ENCODE results near the gene SOCS3. TPM values are rescaled to one million over a fixed set of nuclear protein-coding genes. Genes with fewer than 3 reads are reported as not detected.
"Not testable (repeated sequence)": the region's sequence is repeated elsewhere in the genome, so short reads cannot be mapped to it uniquely, and the experiment has no call there.

SOCS3 gene
- total RNA-seq, 1 donor = 70.0 TPM

DNA sequence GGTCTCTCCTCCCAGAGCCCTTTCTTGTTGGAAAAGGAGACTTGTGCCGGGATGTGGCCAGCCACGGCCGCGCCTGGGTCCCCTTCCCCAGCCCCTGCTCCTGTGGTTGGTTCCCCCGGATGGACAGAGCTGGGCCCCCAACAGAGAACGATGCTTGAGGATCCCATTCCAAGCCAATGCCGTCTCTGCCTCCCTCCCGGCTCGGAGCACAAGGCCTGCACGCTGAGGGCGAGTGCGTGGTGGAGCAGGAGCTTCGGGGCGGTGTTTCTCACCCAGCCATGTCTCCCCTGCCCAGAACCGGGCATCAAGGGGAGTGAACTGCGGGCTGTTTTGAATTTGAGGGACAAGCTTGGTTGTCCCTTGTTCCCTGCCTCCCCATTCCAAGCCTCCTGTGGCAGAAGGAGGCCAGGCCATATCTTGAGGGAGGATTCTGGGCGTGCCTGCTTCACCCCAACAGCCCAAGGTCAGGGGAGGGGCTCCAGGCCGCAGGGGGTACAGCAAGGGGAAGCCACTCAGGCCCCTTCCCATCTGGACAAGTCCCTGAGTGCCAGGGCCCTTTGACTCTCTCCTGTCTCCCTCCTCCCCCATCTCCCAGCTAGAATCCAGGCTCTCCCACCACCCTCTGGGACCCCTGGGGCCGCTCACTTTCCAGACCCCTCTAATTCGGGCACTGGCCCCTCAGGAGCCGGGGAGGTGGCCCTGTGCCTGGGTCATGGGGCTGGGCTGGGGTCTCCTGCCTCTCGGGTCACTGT, 43.6 kb downstream of the SOCS3 start:
- peak overlapping the region; percentile 23 for H3K4me3 ChIP-seq (ENCODE audit: low read depth, low read length)
- DNase-seq (ENCODE audit: low read depth) = no peak
- TF ChIP-seq, protein P1, sequence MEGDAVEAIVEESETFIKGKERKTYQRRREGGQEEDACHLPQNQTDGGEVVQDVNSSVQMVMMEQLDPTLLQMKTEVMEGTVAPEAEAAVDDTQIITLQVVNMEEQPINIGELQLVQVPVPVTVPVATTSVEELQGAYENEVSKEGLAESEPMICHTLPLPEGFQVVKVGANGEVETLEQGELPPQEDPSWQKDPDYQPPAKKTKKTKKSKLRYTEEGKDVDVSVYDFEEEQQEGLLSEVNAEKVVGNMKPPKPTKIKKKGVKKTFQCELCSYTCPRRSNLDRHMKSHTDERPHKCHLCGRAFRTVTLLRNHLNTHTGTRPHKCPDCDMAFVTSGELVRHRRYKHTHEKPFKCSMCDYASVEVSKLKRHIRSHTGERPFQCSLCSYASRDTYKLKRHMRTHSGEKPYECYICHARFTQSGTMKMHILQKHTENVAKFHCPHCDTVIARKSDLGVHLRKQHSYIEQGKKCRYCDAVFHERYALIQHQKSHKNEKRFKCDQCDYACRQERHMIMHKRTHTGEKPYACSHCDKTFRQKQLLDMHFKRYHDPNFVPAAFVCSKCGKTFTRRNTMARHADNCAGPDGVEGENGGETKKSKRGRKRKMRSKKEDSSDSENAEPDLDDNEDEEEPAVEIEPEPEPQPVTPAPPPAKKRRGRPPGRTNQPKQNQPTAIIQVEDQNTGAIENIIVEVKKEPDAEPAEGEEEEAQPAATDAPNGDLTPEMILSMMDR (IDR thresholded peaks at IDR 0.05; ENCODE audit: insufficient read depth, low read depth, low read length) = no peak

DNA sequence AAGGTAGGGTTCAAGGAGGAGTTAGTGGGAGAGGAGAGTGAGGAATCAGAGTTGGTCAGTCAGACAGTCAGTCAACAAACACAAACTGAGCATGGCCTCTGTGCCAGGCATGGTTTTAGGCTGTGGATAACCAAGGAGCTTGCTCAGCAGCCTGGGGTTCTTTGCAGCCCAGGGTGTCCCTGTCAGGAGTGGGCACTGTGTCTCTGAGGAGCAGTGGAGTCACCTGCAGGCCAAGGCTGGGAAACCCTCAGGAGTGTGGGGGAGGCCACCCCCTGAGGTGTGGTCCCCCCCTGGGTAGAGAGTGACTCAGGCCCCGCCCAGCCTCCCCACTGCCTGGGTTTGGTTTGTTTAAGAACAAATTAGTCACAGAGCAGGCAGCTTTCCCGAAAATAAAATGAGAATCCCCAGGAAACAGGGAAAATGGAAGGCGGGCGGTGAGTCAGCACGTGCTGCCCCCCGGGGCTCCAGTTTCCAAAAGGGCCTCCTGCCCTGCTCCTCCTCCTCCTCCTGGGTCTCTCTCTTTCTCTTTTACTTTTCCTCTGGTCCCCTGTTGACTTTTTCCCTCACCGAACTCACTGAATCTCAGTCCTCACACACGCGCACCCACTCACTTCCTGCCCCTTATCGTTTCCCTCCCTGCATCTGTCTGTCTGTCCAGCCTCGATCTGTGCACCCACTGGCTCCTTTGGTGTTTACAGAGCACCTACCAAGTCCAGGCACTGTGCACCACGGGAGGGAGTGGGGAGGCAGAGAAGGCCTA, 44.3 kb downstream of the SOCS3 start:
- DNase-seq (ENCODE audit: low read depth) = peak; percentile 90
- TF ChIP-seq, protein P1 (IDR thresholded peaks at IDR 0.05; ENCODE audit: insufficient read depth, low read depth, low read length) = no peak
- peak overlapping the region; percentile 23 for H3K4me3 ChIP-seq (ENCODE audit: low read depth, low read length)

DNA sequence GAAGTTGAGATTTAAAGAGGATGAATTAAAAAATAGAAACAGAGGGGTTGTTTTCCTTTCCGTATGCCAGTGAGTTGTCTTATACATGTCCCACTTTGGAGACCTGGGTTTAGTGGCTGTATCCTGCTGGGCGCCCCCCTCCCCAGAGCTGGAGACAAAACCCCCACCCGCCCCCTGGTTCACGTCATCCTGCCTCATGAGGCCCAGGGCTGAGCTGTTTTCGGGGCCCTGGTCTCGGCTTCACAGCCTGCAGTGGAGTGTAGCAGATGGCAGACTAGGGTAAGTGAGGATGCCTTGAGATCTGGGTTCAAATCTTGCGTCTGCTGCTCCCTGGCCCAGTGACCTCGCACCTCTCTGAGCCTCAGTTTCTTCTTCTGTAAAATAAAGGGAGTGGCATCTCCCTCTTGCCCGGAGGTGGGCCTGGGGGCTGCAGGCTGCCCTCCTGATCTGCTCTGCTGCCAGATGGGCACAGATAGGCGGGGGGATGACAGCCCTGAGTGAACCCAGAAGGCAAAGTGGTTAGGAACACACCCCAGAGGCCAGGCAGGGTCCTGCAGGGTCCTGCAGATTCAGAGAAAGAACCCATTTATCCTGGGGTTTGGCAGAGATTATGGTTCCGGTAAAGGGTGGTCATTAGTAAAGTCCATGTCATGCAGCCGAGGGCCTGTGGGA, 45.1 kb downstream of the SOCS3 start:
- no peak overlapping the region for H3K4me3 ChIP-seq (ENCODE audit: low read depth, low read length)
- no peak for DNase-seq (ENCODE audit: low read depth)
- TF ChIP-seq, protein P1 (IDR thresholded peaks at IDR 0.05; ENCODE audit: insufficient read depth, low read depth, low read length) = peak; percentile 7

DNA sequence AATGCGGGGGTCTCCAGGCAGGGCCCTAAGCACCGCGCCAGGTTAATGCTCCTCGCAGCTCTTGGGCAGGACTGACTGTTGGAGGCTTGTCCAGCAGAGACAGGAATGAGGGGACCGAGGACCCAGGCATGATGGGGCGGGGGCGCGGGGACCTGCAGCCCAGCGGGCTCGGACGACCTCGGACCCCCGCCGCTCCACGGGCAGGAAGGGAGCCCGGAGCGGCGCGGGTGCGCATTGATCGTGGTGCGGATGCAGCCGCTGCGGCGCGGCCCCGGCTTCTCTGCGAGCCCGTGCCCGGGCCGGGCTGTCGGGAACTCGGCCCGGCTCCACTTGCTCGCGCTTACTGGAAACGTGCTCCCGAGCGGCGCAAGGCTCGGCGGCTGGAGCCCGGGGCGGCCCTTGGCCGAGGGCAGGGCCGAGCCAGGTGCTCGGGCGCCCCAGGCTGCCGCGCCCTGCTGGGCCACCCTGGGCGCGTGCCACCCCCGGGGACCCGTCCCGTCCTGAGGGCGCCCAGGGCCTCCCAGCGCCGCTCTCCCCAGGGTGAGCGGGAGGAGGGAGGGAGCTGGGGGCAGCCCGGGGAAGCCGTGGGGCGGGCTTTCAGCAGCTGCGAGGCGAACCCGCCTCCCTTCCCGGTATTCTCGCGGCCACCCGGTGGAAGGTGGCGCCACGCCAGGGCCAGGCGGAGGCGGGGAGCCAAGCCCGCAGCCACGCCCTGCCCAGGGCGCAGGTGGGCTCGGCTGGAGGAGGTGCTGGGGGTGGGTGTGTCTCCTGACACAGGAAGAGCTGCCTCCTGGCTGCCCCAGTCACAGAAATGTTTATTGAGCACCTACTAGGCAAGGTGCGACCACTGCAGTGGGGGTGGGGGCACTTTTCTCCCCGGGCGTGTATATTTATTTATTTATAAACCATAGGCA, 45.9 kb downstream of the SOCS3 start:
- TF ChIP-seq, protein P1 (IDR thresholded peaks at IDR 0.05; ENCODE audit: insufficient read depth, low read depth, low read length) = no peak
- H3K4me3 ChIP-seq (ENCODE audit: low read depth, low read length) = peak overlapping the region; percentile 35
- DNase-seq (ENCODE audit: low read depth) = peak; percentile 74

DNA sequence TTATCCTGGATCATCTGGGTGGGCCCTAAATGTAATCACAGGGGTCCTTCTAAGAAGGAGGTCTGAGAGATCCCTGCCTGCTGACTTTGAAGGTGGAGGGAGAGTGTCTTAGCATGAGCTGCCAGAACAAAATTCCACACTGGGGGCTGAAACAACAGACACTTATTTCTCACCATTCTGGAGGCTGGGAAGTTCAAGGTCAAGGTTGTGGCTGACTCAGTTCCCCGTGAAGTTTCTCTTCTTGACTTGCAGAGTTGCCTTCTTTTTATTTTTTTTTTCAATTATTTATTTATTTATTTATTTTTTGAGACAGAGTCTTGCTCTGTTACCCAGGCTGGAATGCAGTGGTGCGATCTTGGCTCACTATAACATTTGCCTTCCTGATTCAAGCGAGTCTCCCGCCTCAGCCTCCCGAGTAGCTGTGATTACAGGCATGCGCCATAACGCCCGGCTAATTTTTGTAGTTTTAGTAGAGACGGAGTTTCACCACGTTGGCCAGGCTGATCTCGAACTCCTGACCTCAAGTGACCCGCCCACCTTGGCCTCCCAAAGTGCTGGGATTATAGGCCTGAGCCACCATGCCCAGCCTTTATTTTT, 50.1 kb downstream of the SOCS3 start:
- DNase-seq (ENCODE audit: low read depth); H3K4me3 ChIP-seq (ENCODE audit: low read depth, low read length): not testable (repeated sequence)

DNA sequence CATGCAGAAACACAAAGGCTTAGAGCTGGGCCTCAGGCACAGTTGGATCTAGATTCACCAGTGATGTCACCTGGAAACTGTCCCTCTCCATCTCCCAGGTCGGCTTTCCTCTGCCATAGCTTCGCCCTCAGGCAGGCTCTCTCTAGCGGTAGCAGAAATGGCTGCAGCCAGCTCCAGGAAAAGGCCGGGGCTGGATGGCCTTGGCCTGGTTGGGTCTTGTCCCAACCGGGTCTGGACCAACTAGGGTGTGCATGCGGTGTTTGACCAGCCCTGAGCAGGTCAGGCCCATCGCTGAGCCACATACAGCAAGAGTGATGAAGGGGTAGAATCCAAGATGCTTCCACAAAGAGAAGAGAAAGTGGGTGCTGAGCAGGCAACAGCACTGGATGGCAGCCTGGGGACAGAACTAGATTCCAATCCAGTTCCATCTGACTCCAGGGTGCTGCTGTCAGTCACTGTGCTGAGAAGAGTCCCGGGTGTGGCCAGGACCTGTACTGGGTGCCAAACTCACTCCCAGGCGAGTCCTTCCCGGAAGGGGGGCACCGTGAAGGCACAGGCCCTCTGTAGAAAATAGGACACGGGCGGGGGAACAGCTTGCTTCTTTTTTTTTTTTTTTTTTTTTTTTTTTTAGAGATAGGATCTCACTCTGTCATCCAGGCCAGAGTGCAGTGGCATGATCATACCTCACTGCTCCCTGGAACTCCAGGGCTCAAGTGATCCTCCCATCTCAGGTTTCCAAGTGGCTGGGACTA, 51.8 kb downstream of the SOCS3 start:
- no peak for DNase-seq (ENCODE audit: low read depth)
- no peak overlapping the region for H3K4me3 ChIP-seq (ENCODE audit: low read depth, low read length)
- TF ChIP-seq, protein P1 (IDR thresholded peaks at IDR 0.05; ENCODE audit: insufficient read depth, low read depth, low read length) = no peak

All from fibroblast of villous mesenchyme (primary cell).